Body of pancreas (tissue), 4 donors: ENCODE results near the gene SLC15A4.

Source experiments
- CTCF ChIP-seq, 7 experiments: fragments of 450-650 bp in 4 of 7; fragments of 200-600 bp in 3 of 7; sonication (generic) in 3 of 7; IDR thresholded peaks; one replicate each; pipeline ENCODE4 v1.5.1; 2016 to 2019; ENCODE audit warnings: antibody characterized with exemption in 7 of 7
- POLR2A ChIP-seq, 3 donors: fragments of 450-650 bp; IDR thresholded peaks; one replicate each; pipeline ENCODE4 v1.6.1; 2016; ENCODE audit warnings: antibody characterized with exemption in 3 of 3, mild to moderate bottlenecking in 2 of 3

GRCh38 chr12:128857133-128857763, 33.5 kb upstream of the SLC15A4 start:
- TF ChIP-seq CTCF (IDR thresholded peaks at IDR 0.05) = no peak
- no peak for TF ChIP-seq POLR2A (IDR thresholded peaks at IDR 0.05)
